Karpas-422 (cell line): ENCODE measurements around the gene H2BK1. TPM values are rescaled to one million over a fixed set of nuclear protein-coding genes. Genes with fewer than 3 reads are reported as not detected.

Source experiments
- DNase-seq: peaks from one replicate; pipeline ENCODE4 v3.0.0-alpha.2; 2015
- H2AFZ ChIP-seq: fragments of 200-600 bp; sonication (generic); 2 replicates; pipeline ENCODE4 v1.6.1; 2014; ENCODE audit warnings: antibody characterized with exemption, low read length, mixed read lengths
- H3K27ac ChIP-seq: fragments of 200-600 bp; sonication (generic); 2 replicates; pipeline ENCODE4 v1.5.1; 2014; ENCODE audit warnings: mild to moderate bottlenecking, low read length, moderate library complexity
- H3K27me3 ChIP-seq: fragments of 200-600 bp; sonication (generic); 2 replicates; pipeline ENCODE4 v1.6.1; 2014; ENCODE audit warnings: low read length, mixed read lengths
- H3K36me3 ChIP-seq: fragments of 200-600 bp; sonication (generic); 2 replicates; pipeline ENCODE4 v1.6.1; 2014; ENCODE audit warnings: low read length, mixed read lengths; ENCODE audit not compliant: insufficient read depth
- H3K4me1 ChIP-seq: fragments of 200-600 bp; sonication (generic); 2 replicates; pipeline ENCODE4 v1.6.1; 2014; ENCODE audit warnings: mild to moderate bottlenecking, low read length, mixed read lengths
- H3K4me2 ChIP-seq: fragments of 200-600 bp; sonication (generic); 2 replicates; pipeline ENCODE4 v1.6.1; 2014; ENCODE audit warnings: low read length, low read depth, mild to moderate bottlenecking; ENCODE audit not compliant: poor library complexity, severe bottlenecking
- H3K4me3 ChIP-seq: fragments of 200-600 bp; sonication (generic); 2 replicates; pipeline ENCODE4 v1.5.1; 2014; ENCODE audit warnings: mild to moderate bottlenecking, antibody characterized with exemption, low read length, mixed read lengths
- H3K79me2 ChIP-seq: fragments of 200-600 bp; sonication (generic); 2 replicates; pipeline ENCODE4 v1.6.1; 2014; ENCODE audit warnings: mild to moderate bottlenecking, low read length, mixed read lengths
- H3K9ac ChIP-seq: fragments of 200-600 bp; sonication (generic); 2 replicates; pipeline ENCODE4 v1.6.0; 2014; ENCODE audit warnings: low read length
- H3K9me2 ChIP-seq: fragments of 200-600 bp; sonication (generic), shearing (Covaris generic); replicated peaks from 2 replicates; pipeline ENCODE4 v1.6.0; 2014; ENCODE audit warnings: mild to moderate bottlenecking, low read length, moderate library complexity; ENCODE audit not compliant: insufficient read depth
- H3K9me3 ChIP-seq: fragments of 300-700, 200-600 bp; sonication (generic); 2 replicates; pipeline ENCODE4 v1.6.1; 2014; ENCODE audit warnings: low read length, mixed read lengths
- H4K20me1 ChIP-seq: fragments of 200-600 bp; sonication (generic); 2 replicates; pipeline ENCODE4 v1.6.1; 2014; ENCODE audit warnings: mild to moderate bottlenecking, antibody characterized with exemption, low read length, low read depth; ENCODE audit not compliant: insufficient read depth
- total RNA-seq: library from RNA; depleted of rRNA; stranded (reverse); fragments of >200 nt; shearing (Covaris generic); gene quantifications from 2 replicates; pipeline ENCODE4 v1.2.3, GENCODE V29; 2014; ENCODE audit warnings: low replicate concordance

The H2BK1 gene
- total RNA-seq, 1 experiment from 2014 or later: not detected

DNA sequence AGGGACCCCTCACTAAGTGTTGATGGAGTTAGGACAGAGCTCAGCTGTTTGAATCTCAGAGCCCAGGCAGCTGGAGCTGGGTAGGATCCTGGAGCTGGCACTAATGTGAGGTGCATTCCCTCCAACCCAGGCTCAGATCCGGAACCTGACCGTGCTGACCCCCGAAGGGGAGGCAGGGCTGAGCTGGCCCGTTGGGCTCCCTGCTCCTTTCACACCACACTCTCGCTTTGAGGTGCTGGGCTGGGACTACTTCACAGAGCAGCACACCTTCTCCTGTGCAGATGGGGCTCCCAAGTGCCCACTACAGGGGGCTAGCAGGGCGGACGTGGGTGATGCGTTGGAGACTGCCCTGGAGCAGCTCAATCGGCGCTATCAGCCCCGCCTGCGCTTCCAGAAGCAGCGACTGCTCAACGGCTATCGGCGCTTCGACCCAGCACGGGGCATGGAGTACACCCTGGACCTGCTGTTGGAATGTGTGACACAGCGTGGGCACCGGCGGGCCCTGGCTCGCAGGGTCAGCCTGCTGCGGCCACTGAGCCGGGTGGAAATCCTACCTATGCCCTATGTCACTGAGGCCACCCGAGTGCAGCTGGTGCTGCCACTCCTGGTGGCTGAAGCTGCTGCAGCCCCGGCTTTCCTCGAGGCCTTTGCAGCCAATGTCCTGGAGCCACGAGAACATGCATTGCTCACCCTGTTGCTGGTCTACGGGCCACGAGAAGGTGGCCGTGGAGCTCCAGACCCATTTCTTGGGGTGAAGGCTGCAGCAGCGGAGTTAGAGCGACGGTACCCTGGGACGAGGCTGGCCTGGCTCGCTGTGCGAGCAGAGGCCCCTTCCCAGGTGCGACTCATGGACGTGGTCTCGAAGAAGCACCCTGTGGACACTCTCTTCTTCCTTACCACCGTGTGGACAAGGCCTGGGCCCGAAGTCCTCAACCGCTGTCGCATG is 27.2 kb upstream of the H2BK1 start:
- Histone ChIP-seq H3K79me2 (peaks cover 26% of the 10 kb centered on the region), H3K9ac (no peak overlapping the region), H3K9me3 (no peaks in the 10 kb centered on the region), H3K36me3 (no peaks in the 10 kb centered on the region), H3K27me3 (no peaks in the 10 kb centered on the region), H3K27ac (no peak overlapping the region), H2AFZ (no peak overlapping the region), H3K4me3 (no peak overlapping the region), H3K4me2 (no peak overlapping the region), H4K20me1 (peaks cover 22% of the 10 kb centered on the region; the same call in 1 of the 2 replicates), H3K9me2 (no peaks in the 10 kb centered on the region), H3K4me1 (peaks cover 10% of the 10 kb centered on the region)
- DNase-seq: no peak

DNA sequence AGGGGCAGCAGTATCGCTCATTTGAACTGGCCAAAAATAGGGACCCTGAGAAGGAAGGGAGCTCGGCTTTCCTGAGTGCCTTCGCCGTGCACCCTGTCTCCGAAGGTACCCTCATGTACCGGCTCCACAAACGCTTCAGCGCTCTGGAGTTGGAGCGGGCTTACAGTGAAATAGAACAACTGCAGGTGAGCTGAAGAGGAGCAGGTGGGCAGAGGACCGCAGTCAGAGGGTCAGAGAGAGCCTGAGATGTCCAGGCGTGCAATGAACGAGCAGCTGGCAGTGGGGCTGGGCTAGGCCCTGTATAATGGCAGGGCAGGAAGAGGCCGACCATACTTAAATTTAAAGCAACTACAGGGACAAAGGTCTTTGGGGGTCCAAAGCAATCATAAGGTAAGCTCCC is 26.1 kb upstream of the H2BK1 start:
- H3K27me3 ChIP-seq: no peaks in the 10 kb centered on the region
- no peak overlapping the region for H3K9ac ChIP-seq
- peaks cover 16% of the 10 kb centered on the region for H3K4me1 ChIP-seq
- H3K4me2 ChIP-seq: no peak overlapping the region
- no peaks in the 10 kb centered on the region for H3K36me3 ChIP-seq
- no peak overlapping the region for H2AFZ ChIP-seq
- H3K9me3 ChIP-seq: no peaks in the 10 kb centered on the region
- no peaks in the 10 kb centered on the region for H3K9me2 ChIP-seq
- peaks cover 22% of the 10 kb centered on the region; the same call in 1 of the 2 replicates for H4K20me1 ChIP-seq
- no peak for DNase-seq
- H3K4me3 ChIP-seq: no peak overlapping the region
- H3K79me2 ChIP-seq: peaks cover 28% of the 10 kb centered on the region
- no peak overlapping the region for H3K27ac ChIP-seq

DNA sequence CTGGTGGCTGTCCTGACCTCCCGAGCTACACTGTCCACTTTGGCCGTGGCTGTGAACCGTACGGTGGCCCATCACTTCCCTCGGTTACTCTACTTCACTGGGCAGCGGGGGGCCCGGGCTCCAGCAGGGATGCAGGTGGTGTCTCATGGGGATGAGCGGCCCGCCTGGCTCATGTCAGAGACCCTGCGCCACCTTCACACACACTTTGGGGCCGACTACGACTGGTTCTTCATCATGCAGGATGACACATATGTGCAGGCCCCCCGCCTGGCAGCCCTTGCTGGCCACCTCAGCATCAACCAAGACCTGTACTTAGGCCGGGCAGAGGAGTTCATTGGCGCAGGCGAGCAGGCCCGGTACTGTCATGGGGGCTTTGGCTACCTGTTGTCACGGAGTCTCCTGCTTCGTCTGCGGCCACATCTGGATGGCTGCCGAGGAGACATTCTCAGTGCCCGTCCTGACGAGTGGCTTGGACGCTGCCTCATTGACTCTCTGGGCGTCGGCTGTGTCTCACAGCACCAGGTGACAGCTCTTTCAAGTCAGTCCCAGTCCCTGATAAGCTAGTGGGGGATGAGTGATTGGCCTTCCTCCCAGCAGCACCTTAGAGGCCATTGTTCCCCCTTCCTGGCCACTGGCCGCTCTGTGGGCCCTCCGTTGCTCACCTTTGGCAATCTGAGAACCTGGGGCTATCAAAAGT is 25.0 kb upstream of the H2BK1 start:
- Histone ChIP-seq H3K4me1 (peaks cover 20% of the 10 kb centered on the region), H3K36me3 (no peaks in the 10 kb centered on the region), H3K9me3 (no peaks in the 10 kb centered on the region), H2AFZ (no peak overlapping the region), H4K20me1 (peaks cover 17% of the 10 kb centered on the region; the same call in 1 of the 2 replicates), H3K27me3 (no peaks in the 10 kb centered on the region), H3K9me2 (no peaks in the 10 kb centered on the region), H3K4me3 (no peak overlapping the region), H3K4me2 (no peak overlapping the region), H3K27ac (no peak overlapping the region), H3K9ac (no peak overlapping the region), H3K79me2 (peaks cover 28% of the 10 kb centered on the region)
- no peak for DNase-seq

DNA sequence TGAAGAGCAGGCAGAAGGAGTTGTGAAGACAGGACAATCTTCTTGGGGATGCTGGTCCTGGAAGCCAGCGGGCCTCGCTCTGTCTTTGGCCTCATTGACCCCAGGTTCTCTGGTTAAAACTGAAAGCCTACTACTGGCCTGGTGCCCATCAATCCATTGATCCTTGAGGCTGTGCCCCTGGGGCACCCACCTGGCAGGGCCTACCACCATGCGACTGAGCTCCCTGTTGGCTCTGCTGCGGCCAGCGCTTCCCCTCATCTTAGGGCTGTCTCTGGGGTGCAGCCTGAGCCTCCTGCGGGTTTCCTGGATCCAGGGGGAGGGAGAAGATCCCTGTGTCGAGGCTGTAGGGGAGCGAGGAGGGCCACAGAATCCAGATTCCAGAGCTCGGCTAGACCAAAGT is 23.5 kb upstream of the H2BK1 start:
- Histone ChIP-seq H3K4me2 (peak overlapping the region; percentile 77), H3K9ac (peak overlapping the region; percentile 89), H3K79me2 (peaks cover 28% of the 10 kb centered on the region), H4K20me1 (peaks cover 13% of the 10 kb centered on the region; the same call in 1 of the 2 replicates), H2AFZ (no peak overlapping the region), H3K9me3 (no peaks in the 10 kb centered on the region), H3K9me2 (no peaks in the 10 kb centered on the region), H3K4me3 (peak overlapping the region; percentile 94), H3K36me3 (no peaks in the 10 kb centered on the region), H3K27me3 (no peaks in the 10 kb centered on the region), H3K27ac (no peak overlapping the region), H3K4me1 (peaks cover 20% of the 10 kb centered on the region)
- no peak for DNase-seq

DNA sequence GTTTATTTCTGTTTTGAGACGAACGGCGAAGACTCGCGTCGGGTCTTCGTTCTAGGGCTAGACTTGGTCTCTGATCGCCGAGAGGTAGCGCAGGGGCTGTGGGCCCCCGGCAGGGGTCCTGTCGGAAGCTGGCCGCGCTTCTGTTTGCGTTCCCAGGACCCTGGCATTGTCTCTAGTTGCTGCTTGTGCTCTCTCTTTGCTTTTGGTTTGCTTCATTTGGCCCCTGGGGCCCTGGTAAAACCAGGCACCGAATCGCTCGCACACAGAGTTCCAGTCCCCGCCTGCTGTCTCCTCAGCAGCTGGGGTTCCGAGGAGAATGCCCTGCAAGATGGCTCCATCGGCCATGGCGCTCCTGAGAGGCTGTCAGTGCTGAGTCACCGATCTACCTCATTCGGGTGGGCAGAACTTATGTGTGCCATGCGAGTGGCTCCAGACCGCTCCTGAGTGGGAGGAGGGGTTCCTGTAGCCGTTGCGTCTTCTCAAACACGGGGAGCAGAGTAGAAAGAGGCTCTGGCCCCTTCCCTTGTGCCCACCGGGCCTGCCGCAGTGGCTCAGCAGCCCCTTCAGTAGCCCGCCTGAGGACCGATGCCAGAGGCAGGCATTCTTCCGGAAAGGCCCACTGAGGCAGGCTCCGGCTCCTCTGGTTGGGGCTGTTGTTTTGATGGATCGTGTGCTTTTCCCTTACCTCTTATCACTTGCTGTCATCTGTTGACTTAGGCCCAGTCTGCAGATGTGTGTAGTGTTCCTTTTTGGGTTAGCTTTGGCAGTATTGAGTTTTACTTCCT is 22.8 kb upstream of the H2BK1 start:
- peak overlapping the region; percentile 77 for H3K4me2 ChIP-seq
- H3K9me2 ChIP-seq: no peaks in the 10 kb centered on the region
- no peaks in the 10 kb centered on the region for H3K36me3 ChIP-seq
- H3K79me2 ChIP-seq: peaks cover 28% of the 10 kb centered on the region
- H4K20me1 ChIP-seq: peaks cover 13% of the 10 kb centered on the region; the same call in 1 of the 2 replicates
- peak overlapping the region; percentile 94 for H3K4me3 ChIP-seq
- H3K9ac ChIP-seq: peak overlapping the region; percentile 89
- H3K4me1 ChIP-seq: peaks cover 23% of the 10 kb centered on the region
- peak overlapping the region; percentile 33 for H3K27ac ChIP-seq
- H3K9me3 ChIP-seq: no peaks in the 10 kb centered on the region
- DNase-seq: peak; percentile 82
- H3K27me3 ChIP-seq: no peaks in the 10 kb centered on the region
- H2AFZ ChIP-seq: no peak overlapping the region

DNA sequence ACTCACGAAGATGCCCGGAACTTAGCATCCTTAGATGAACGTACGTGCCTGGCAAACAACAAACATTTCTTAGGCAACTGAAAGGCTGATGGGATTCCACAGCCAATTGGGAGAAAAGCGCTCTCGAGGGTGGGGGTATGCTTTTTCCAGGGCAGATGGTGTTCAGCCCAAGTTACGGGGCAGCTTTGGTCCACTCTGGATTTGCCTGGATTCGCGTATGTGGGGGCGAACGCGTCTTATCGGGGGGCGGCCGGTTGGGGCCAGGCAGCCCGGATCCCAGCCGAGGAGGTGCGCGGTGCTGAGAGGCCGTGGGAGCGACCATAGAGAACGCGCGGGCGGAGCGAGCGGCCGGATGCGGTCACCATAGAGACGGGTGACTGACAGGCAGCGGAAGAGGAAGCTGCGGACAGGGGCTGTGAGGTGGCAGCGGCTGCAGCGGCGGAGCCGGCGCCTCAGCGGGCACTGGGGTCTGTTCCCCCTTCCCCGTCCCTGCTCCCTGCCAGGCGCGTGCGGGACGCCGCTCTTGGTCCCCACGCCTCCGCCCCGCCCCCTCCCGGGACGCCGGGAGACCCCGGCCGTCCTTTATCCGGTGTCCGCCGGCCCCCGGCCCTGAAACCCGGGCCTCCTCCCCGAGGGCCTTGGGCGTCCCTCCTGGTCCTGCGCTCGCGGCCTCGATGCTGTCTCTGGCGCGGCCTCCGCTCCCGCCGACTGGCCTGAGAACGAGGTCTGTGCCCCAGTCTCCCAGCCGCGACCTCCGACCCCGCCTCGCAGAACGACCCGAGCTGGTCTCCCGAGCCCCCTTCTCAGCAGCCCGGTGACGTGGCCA is 22.0 kb upstream of the H2BK1 start, which contains the start of gene CHPF2:
Gene CHPF2, plus strand, starts transcription at position 393 of the 826 bp plus-strand sequence. CDS start 1,529 bp downstream, outside the sequence.
- Histone ChIP-seq H3K4me2 (peak within 1 kb of the TSS; percentile 77), H2AFZ (peak within 1 kb of the TSS; percentile 80; the same call in 1 of the 2 replicates), H3K9me3 (no peaks in the 10 kb centered on the region), H3K27me3 (no peaks in the 10 kb centered on the region), H4K20me1 (peaks cover 13% of the 10 kb centered on the region; the same call in 1 of the 2 replicates), H3K9ac (peak within 1 kb of the TSS; percentile 89), H3K9me2 (no peaks in the 10 kb centered on the region), H3K27ac (peak within 1 kb of the TSS; percentile 33), H3K4me1 (peaks cover 27% of the 10 kb centered on the region), H3K79me2 (peaks cover 28% of the 10 kb centered on the region), H3K4me3 (peak within 1 kb of the TSS; percentile 94), H3K36me3 (no peaks in the 10 kb centered on the region)
- DNase-seq: peak; percentile 97

DNA sequence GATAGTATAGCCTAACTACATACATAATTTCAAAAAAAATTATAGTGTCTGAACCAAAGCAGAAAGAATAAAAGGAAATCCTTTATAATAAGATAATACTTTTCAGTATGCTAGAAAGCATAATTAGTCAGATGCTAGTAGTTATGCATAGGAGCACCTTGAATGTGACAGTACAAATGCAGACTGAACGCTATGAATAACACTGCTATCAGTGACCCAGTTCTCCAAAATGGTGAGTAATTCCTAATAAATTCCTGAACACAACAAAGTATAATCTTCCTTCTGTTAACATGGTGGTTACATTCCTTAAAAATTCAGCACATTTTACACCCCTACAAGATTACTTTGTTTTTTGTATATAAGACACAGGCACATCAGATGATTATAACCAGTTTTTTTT is 20.8 kb upstream of the H2BK1 start:
- Histone ChIP-seq H3K36me3 (no peaks in the 10 kb centered on the region), H3K4me1 (peaks cover 29% of the 10 kb centered on the region), H3K4me3 (peak overlapping the region; percentile 94; the same call in 1 of the 2 replicates), H3K79me2 (peaks cover 36% of the 10 kb centered on the region), H3K9ac (0 out of 2 replicates have a peak overlapping the region, but pooled peaks have one; percentile 89), H4K20me1 (peaks cover 13% of the 10 kb centered on the region; the same call in 1 of the 2 replicates), H3K4me2 (peak overlapping the region; percentile 77), H3K27ac (no peak overlapping the region), H3K9me3 (no peaks in the 10 kb centered on the region), H3K27me3 (no peaks in the 10 kb centered on the region), H2AFZ (no peak overlapping the region), H3K9me2 (no peaks in the 10 kb centered on the region)
- no peak for DNase-seq
